ENCODE results near the gene LARGE1. TPM values are rescaled to one million over a fixed set of nuclear protein-coding genes. Genes with fewer than 3 reads are reported as not detected.

Gene LARGE1
- total RNA-seq, 1 experiment from 2014 or later: 1.5 TPM

- TF ChIP-seq REST (IDR thresholded peaks at IDR 0.05; ENCODE audit: low read depth): no peak
- no peak for TF ChIP-seq POLR2A (IDR thresholded peaks at IDR 0.05; ENCODE audit: borderline replicate concordance, extremely low read depth, insufficient read depth, insufficient read length)
- TF ChIP-seq RAD21 (IDR thresholded peaks at IDR 0.05; ENCODE audit: low read depth): no peak
- TF ChIP-seq ZBTB33 (IDR thresholded peaks at IDR 0.05; ENCODE audit: extremely low read depth, insufficient replicate concordance, low read length): no peak
- no peak for TF ChIP-seq SRF (IDR thresholded peaks at IDR 0.05; ENCODE audit: low read depth)
Observed at GRCh38 chr22:33597274-33597985, 322.8 kb downstream of the LARGE1 start (continued).

- Histone ChIP-seq H3K9me3 (ENCODE audit: control insufficient read depth in 1 of 2, insufficient read depth in 1 of 2, low read depth in 1 of 2, low read length in 2 of 2) (peaks cover 14% of the 10 kb centered on the region in 2 experiments; a peak in 2 of 4 replicates), H3K36me3 (ENCODE audit: control insufficient read depth in 1 of 2, insufficient read depth in 2 of 2, low read length in 2 of 2) (no peaks in the 10 kb centered on the region), H3K27me3 (ENCODE audit: insufficient read depth, low read length) (no peaks in the 10 kb centered on the region), H4K20me1 (ENCODE audit: insufficient read depth) (no peaks in the 10 kb centered on the region), H3K9ac (ENCODE audit: low read length) (no peak overlapping the region), H3K27ac (ENCODE audit: low read depth, low read length) (no peak overlapping the region), H3K4me1 (ENCODE audit: control insufficient read depth in 1 of 2, insufficient read depth in 2 of 2, low read length in 2 of 2) (no peaks in the 10 kb centered on the region), H2AFZ (ENCODE audit: low read depth, low read length, poor library complexity, severe bottlenecking) (no peak overlapping the region), H3K4me2 (ENCODE audit: low read length) (no peak overlapping the region), H3K79me2 (ENCODE audit: insufficient read depth, low read length) (no peaks in the 10 kb centered on the region), H3K4me3 (replicated peaks in 1 of 2; ENCODE audit: low read depth in 1 of 2, low read length in 2 of 2) (no peak overlapping the region), H3K9me2 (ENCODE audit: insufficient read depth) (no peaks in the 10 kb centered on the region)
- intact Hi-C loops (cut with micrococcal nuclease): no loop called here
- ATAC-seq: no peak
- CTCF ChIA-PET: no interaction called here
- no peak for DNase-seq (ENCODE audit: low read depth, low spot score)
- POLR2A ChIA-PET: no interaction called here
- RAD21 ChIA-PET (ENCODE audit: low non-redundant PET in 1 of 2, low total read pairs in 2 of 2, uncharacterized antibody in 2 of 2, unreplicated experiment in 2 of 2): no interaction called here
- no TSS peak for BruUV-seq (replicated peaks)
- TF ChIP-seq ZNF274 (IDR thresholded peaks at IDR 0.05; ENCODE audit: low read depth, low read length): no peak
- TF ChIP-seq POLR2A (IDR thresholded peaks at IDR 0.05; ENCODE audit: borderline replicate concordance, extremely low read depth, insufficient read depth, insufficient read length): no peak
- no peak for TF ChIP-seq SP1 (IDR thresholded peaks at IDR 0.05; ENCODE audit: low read depth)
- no peak for TF ChIP-seq REST (IDR thresholded peaks at IDR 0.05; ENCODE audit: low read depth)
- TF ChIP-seq ZBTB33 (IDR thresholded peaks at IDR 0.05; ENCODE audit: extremely low read depth, insufficient replicate concordance, low read length): no peak
- no peak for TF ChIP-seq ELF1 (IDR thresholded peaks at IDR 0.05; ENCODE audit: borderline replicate concordance, low read depth)
- no peak for TF ChIP-seq MAX (IDR thresholded peaks at IDR 0.05)
- TF ChIP-seq EZH2phosphoT487 (IDR thresholded peaks at IDR 0.05; ENCODE audit: borderline replicate concordance): no peak
Observed at GRCh38 chr22:33593818-33594217, 326.5 kb downstream of the LARGE1 start.
